Adrenal gland (tissue), 12 donors: Measurements from ENCODE around the gene C10orf143. TPM values are rescaled to one million over a fixed set of nuclear protein-coding genes. Genes with fewer than 3 reads are reported as not detected.

ENCODE experiments used
- DNase-seq, 7 donors: peaks; one replicate each; pipeline ENCODE4 v3.0.0-alpha.2; 2019 to 2020
- H3K27ac ChIP-seq, 5 donors: fragments of 200-600 bp; sonication (generic) in 4 of 5; 1 replicate in 3 of 5; 2 replicates in 2 of 5; pipeline versions ENCODE4 v1.5.1 to v1.8.0; 2016 to 2020; ENCODE audit warnings: mild to moderate bottlenecking in 1 of 5
- H3K27me3 ChIP-seq: fragments of 200-600 bp; 2 replicates; pipeline ENCODE4 v1.8.0; 2021
- H3K36me3 ChIP-seq, 2 donors: fragments of 200-600 bp; replicated peaks in 1 of 2; 1 replicate in 1 of 2; 2 replicates in 1 of 2; pipeline versions ENCODE4 v1.5.1 to v1.8.0; 2018 to 2022
- H3K4me1 ChIP-seq, 2 donors: fragments of 200-600 bp; replicated peaks in 1 of 2; 1 replicate in 1 of 2; 2 replicates in 1 of 2; pipeline versions ENCODE4 v1.5.1 to v1.8.0; 2018 to 2021
- H3K4me3 ChIP-seq, 4 donors: fragments of 200-600 bp; sonication (generic) in 3 of 4; one replicate each; pipeline ENCODE4 v1.5.1; 2016 to 2018
- H3K9me3 ChIP-seq, 3 donors: fragments of 200-600 bp; sonication (generic) in 1 of 3; replicated peaks in 1 of 3; 1 replicate in 2 of 3; 2 replicates in 1 of 3; pipeline versions ENCODE4 v1.5.1 to v1.8.0; 2016 to 2021
- CTCF ChIP-seq, 6 experiments: fragments of 450-650 bp in 4 of 6; fragments of 200-600 bp in 2 of 6; sonication (generic) in 1 of 6; IDR thresholded peaks; 1 replicate in 5 of 6; 2 replicates in 1 of 6; pipeline versions ENCODE4 v1.5.1 to v1.8.0; 2016 to 2021; ENCODE audit warnings: antibody characterized with exemption in 6 of 6, mild to moderate bottlenecking in 2 of 6, moderate library complexity in 1 of 6
- POLR2A ChIP-seq, 2 donors: fragments of 450-650 bp; IDR thresholded peaks; one replicate each; pipeline ENCODE4 v1.6.1; 2017; ENCODE audit warnings: antibody characterized with exemption in 2 of 2, mild to moderate bottlenecking in 2 of 2, moderate library complexity in 1 of 2
- WGBS, 4 donors: extraction: QIAGEN DNeasy Blood & Tissue Kit in 2 of 4; methylation state at CpG; one replicate each; pipeline versions ENCODE4 v1.1.5 to v1.1.7; 2013 to 2017; 5-methylcytosine and 5-hydroxymethylcytosine counted together
- intact Hi-C, 2 donors: fragments of 100-400 bp; cut with DNase I; formaldehyde crosslinking; loops; one replicate each; pipeline versions ENCODE4 v1.14.1 to v1.15.0; 2022 to 2023
- polyA plus RNA-seq, 3 donors: library from polyadenylated mRNA; stranded (reverse); fragments of 200-250 nt in 2 of 3; fragments of 350-450 nt in 1 of 3; fragmentation: Illumina TruSeq in 1 of 3; extraction: RNeasy Lipid Tissue Mini Kit (QIAGEN cat#74804) in 1 of 3; gene quantifications; one replicate each; pipeline ENCODE4 v1.2.3, GENCODE V29; 2013 to 2014
- total RNA-seq, 9 donors: library from RNA; depleted of rRNA in 4 of 9; stranded (reverse); fragments of >200 nt in 4 of 9; fragments of 120-200 nt in 1 of 9; fragmentation: NEBNext Ultra II Directional in 1 of 9; extraction: Animal tissue kit (Norgen Biotek cat#: 25700) in 1 of 9; gene quantifications; one replicate each; pipeline versions ENCODE4 v1.1.0 to v1.2.4, GENCODE V29; 2013 to 2023
- donor health status: healthy with polysubstance abuse.
- donor health status: Bipolar disorder and iron deficiency.
- donor health status: DM: yes; HTN: yes; CAD: no.
- donor health status: DM: no; HTN: no; CAD: no.
- donor health status: DM: no; HTN: no; CAD: no.
- donor health status: DM: yes; HTN: yes; CAD: no.

The C10orf143 gene
- total and polyA plus RNA-seq, 12 donors, result 0.85 to 19.3 (median 5.2) TPM

GRCh38 chr10:130064783-130065182 lies 45.8 kb downstream of the C10orf143 start:
- TF ChIP-seq CTCF (IDR thresholded peaks at IDR 0.05) (no peak), POLR2A (IDR thresholded peaks at IDR 0.05) (no peak)
- intact Hi-C loops, result no loop called here
- Histone ChIP-seq H3K36me3 (no peaks in the 10 kb centered on the region), H3K27ac (no peak overlapping the region), H3K4me1 (no peaks in the 10 kb centered on the region), H3K4me3 (no peak overlapping the region), H3K27me3 (no peaks in the 10 kb centered on the region), H3K9me3 (no peaks in the 10 kb centered on the region)
- DNase-seq, result no peak
- 89 to 98% (median 93%) methylated on average over 3 to 5 of the region's 5 CpGs for WGBS, 4 donors

- TF ChIP-seq CTCF (IDR thresholded peaks at IDR 0.05) (no peak), POLR2A (IDR thresholded peaks at IDR 0.05) (no peak)
- Histone ChIP-seq H3K27me3 (no peaks in the 10 kb centered on the region), H3K9me3 (no peaks in the 10 kb centered on the region), H3K4me1 (no peaks in the 10 kb centered on the region), H3K4me3 (no peak overlapping the region), H3K36me3 (no peaks in the 10 kb centered on the region), H3K27ac (no peak overlapping the region)
- WGBS, 4 donors, result 93 to 96% (median 95%) methylated on average over 10 to 13 of the region's 13 CpGs
- intact Hi-C loops, result no loop called here
- DNase-seq, result no peak
Measured at GRCh38 chr10:130062976-130063375, 47.7 kb downstream of the C10orf143 start.

- no peaks in the 10 kb centered on the region for H3K4me1 ChIP-seq
- H3K27ac ChIP-seq, result no peak overlapping the region
- TF ChIP-seq CTCF (IDR thresholded peaks at IDR 0.05) (no peak), POLR2A (IDR thresholded peaks at IDR 0.05) (no peak)
- H3K4me3 ChIP-seq, result no peak overlapping the region
- intact Hi-C loops, result no loop called here
- no peak for DNase-seq
- no peaks in the 10 kb centered on the region for H3K9me3 ChIP-seq
- no peaks in the 10 kb centered on the region for H3K36me3 ChIP-seq
- no peaks in the 10 kb centered on the region for H3K27me3 ChIP-seq
- WGBS, 4 donors, result 89 to 100% (median 93%) methylated on average over 3 of the region's 3 CpGs
Measured at GRCh38 chr10:130062201-130062600, 48.4 kb downstream of the C10orf143 start.

- H3K27ac ChIP-seq, result no peak overlapping the region
- H3K9me3 ChIP-seq, result no peaks in the 10 kb centered on the region
- TF ChIP-seq POLR2A (IDR thresholded peaks at IDR 0.05) (no peak), CTCF (IDR thresholded peaks at IDR 0.05) (no peak)
- H3K4me3 ChIP-seq, result no peak overlapping the region
- intact Hi-C loops, result no loop called here
- DNase-seq, result no peak
- H3K4me1 ChIP-seq, result no peaks in the 10 kb centered on the region
- H3K27me3 ChIP-seq, result no peaks in the 10 kb centered on the region
- WGBS, 4 donors, result 85 to 95% (median 93%) methylated on average over 4 to 6 of the region's 6 CpGs
- H3K36me3 ChIP-seq, result no peaks in the 10 kb centered on the region
Measured at GRCh38 chr10:130061760-130062159, 48.9 kb downstream of the C10orf143 start.
